NCI-H1930 (cell line): Measurements from ENCODE around the gene SYNGR3.
"Not testable (repeated sequence)": the region's sequence is repeated elsewhere in the genome, so short reads cannot be mapped to it uniquely, and the experiment has no call there.

ENCODE experiments used
- DNase-seq, 2 experiments: peaks; one replicate each; lab custom pipeline; 2025; lab: John Stamatoyannopoulos, UW

Gene SYNGR3

GRCh38 chr16:1959269-1960039, 30.3 kb upstream of the SYNGR3 start, which contains the start of gene NDUFB10:
TSS of gene NDUFB10 (plus strand) at chr16:1959538. CDS start at chr16:1959625, 87 bp downstream.
- peak; percentile 84 to 97 for DNase-seq

- peak; percentile 35 to 62 for DNase-seq
Measured at GRCh38 chr16:1960665-1961630, 28.8 kb upstream of the SYNGR3 start.

- no peak for DNase-seq
Measured at GRCh38 chr16:1961651-1962067, 28.1 kb upstream of the SYNGR3 start.

GRCh38 chr16:1962161-1963153, 27.3 kb upstream of the SYNGR3 start:
- not testable (repeated sequence) for DNase-seq

GRCh38 chr16:1963806-1964505, 25.8 kb upstream of the SYNGR3 start:
- peak; percentile 27 to 65 for DNase-seq

- DNase-seq: peak; percentile 99
Measured at GRCh38 chr16:1964506-1965395, 25.0 kb upstream of the SYNGR3 start, which contains the start of gene RPS2. TSS of gene RPS2 (minus strand) at chr16:1964826. CDS start at chr16:1964625, 201 bp downstream.

- DNase-seq: no peak
Measured at GRCh38 chr16:1965396-1966001, 24.3 kb upstream of the SYNGR3 start.

- DNase-seq: no peak
Measured at GRCh38 chr16:1966460-1966859, 23.3 kb upstream of the SYNGR3 start, which contains the start of gene RNF151. TSS of gene RNF151 (plus strand) at chr16:1966856. CDS start at chr16:1966882, 26 bp downstream.

- DNase-seq: no peak
Measured at GRCh38 chr16:1968146-1968953, 21.4 kb upstream of the SYNGR3 start.

GRCh38 chr16:1971796-1972489, 17.8 kb upstream of the SYNGR3 start, which contains the start of gene TBL3:
TSS of gene TBL3 (plus strand) at chr16:1972053. CDS start at chr16:1972165, 112 bp downstream.
- DNase-seq: peak; percentile 90 to 95

- DNase-seq: no peak
Measured at GRCh38 chr16:1972490-1972877, 17.3 kb upstream of the SYNGR3 start.

- DNase-seq: no peak
Measured at GRCh38 chr16:1973461-1974156, 16.2 kb upstream of the SYNGR3 start.

- DNase-seq: no peak
Measured at GRCh38 chr16:1974157-1975070, 15.4 kb upstream of the SYNGR3 start.

GRCh38 chr16:1975432-1976215, 14.1 kb upstream of the SYNGR3 start:
- no peak for DNase-seq

- no peak for DNase-seq
Measured at GRCh38 chr16:1976216-1976520, 13.6 kb upstream of the SYNGR3 start.
